H54 (cell line): ENCODE measurements around the gene RELCH.

ENCODE experiments used
- DNase-seq: peaks from one replicate; pipeline ENCODE4 v3.0.0; 2011; ENCODE audit warnings: low spot score, mixed read lengths; ENCODE audit not compliant: insufficient read length
- FAIRE-seq: peaks from 3 replicates; lab custom pipeline; 2011; peaks lifted over from hg19 to GRCh38; lab: Jason Lieb, UNC
- POLR2A ChIP-seq: IDR thresholded peaks from 2 replicates; pipeline ENCODE4 v1.6.1; 2011; ENCODE audit warnings: low read depth, mild to moderate bottlenecking, low read length

RELCH gene

DNA sequence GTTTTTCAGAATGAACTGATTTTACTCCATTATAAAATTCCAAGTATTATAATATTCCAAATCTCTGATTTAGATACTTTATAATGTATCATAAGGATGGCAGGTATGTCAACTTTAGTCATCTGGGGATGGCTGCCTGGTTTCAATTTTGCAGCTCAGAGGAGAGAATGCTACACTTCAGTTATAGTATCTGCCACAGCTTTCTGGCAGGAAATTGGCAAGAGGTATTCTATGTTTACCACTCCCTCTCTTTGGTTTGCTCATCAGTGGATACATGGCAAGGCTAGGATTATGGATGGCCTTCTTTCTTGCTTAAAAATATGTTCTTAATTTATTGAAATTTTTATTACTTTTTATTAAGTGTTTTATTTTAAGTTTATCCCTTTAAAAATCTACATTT lies 71.0 kb downstream of the RELCH start:
- FAIRE-seq, result no peak
- no peak for DNase-seq
- TF ChIP-seq POLR2A, result no peak

DNA sequence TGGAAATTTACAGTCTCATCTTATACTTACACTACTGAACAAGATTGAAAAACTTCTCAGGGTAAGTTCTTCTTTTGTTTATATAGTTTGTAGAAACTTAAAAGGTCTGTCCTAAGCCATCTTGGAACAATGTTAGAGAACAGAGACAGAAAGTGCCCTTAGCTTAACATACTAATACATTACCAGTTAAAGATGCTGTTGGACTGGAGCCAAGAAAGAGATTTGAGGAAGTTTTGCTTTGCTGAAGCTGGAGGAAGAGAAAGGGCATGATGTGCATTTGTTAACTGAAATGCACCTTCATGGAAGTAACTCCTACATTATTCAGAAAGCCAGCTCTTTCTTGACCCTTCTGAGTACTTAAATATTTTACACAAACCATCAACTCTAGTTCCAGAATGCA lies 71.6 kb downstream of the RELCH start:
- FAIRE-seq (no peak), DNase-seq (no peak)
- no peak for TF ChIP-seq POLR2A

DNA sequence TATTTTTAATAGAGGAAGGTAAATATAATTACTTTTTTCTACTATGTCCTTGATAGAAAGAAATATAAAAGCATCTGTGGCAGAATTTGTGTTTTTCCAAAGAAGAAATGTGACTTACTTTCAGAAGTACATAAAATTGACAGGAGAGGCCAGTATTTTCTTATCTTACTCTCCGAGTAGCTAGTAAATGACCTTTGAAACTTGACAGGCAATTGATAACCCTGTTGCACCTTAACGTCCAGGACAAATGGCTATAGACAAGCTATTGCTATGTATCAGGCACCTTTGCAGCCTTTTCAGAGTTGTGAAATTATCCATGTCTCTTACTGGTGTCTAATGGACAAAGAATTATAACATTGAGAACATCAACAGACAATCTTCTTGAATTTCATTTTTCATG lies 75.0 kb downstream of the RELCH start:
- FAIRE-seq, result no peak
- DNase-seq, result no peak
- no peak for TF ChIP-seq POLR2A

GRCh38 chr18:62264984-62265383 lies 77.9 kb downstream of the RELCH start:
- TF ChIP-seq POLR2A, result no peak
- DNase-seq (no peak), FAIRE-seq (no peak)

DNA sequence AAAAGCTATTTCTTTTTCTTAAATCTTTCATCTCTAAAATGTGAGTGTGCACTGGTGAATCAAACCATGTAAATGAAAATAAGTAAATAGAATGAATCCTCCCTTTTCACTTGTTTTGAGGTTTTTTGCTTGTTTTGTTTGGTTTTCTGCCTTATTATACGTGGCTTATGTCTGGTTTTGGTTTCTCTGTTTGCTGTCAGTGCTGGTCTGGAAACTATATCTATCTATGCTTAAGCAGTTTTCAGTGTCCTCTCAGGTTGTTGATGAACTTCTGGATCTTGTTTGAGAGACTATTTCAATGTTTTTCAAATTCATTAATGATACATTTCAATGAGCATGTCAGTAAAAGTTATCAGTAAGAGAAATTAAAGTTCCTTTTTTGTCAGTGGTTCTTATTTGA lies 90.0 kb downstream of the RELCH start:
- DNase-seq, result no peak
- no peak for TF ChIP-seq POLR2A
- no peak for FAIRE-seq

- FAIRE-seq (no peak), DNase-seq (no peak)
- TF ChIP-seq POLR2A, result no peak
Measured at GRCh38 chr18:62279561-62279960, 92.5 kb downstream of the RELCH start.

DNA sequence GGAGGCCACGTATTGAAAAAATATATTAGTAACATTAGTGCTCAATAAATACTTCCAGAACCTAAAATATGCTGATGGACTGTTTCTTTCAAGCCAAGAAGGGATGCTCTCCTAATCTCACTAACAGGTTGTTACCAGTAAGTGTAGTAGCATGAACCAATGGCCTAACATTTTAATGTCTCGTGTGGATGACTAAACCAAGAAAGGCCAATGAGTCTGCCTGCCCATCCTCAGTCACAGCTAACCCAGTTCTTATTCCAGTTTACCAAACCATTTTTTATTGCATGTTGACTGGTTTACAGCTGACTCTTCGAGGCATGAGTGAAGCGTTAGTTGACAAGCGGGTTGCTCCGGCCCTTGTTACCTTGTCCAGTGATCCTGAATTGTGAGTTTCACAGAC lies 93.0 kb downstream of the RELCH start:
- no peak for TF ChIP-seq POLR2A
- FAIRE-seq (no peak), DNase-seq (no peak)

DNA sequence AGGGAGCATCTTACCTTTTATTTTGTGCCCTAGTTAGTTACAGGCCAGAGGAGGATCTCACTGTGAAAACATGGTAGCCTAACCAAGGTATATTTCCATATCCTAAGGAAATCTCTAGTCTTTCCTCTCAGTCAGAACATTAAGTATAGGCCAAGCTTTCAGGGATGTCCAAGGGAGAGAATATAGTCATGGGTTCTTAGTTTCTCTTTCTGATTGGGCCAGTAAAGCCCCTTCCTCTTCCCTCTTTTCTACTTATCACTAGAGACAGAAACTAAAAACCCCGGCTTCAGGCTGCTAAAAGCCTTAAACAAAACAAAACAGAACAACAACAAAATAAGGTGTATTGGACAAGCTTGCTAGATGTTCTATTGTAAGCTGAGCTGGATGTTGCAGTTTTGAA lies 93.7 kb downstream of the RELCH start:
- no peak for DNase-seq
- no peak for FAIRE-seq
- no peak for TF ChIP-seq POLR2A

DNA sequence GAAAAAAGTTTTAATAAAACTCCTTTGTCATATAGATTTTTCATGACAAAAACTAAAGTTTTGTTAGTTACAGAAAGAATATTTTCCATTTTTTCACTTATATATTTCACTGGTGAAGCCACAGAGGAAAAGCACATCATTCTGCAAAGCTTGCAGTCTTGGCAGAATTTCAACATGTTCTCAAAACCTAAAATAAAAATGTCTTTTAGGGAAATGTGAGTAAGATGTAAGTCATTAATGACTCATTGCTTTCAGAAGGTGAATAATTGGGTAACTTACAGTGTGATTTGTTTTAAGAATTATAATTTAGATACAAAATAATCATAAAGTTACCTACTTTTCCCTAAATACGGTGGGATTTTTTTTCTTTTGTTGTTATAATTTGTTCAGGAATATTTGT lies 94.6 kb downstream of the RELCH start:
- FAIRE-seq (no peak), DNase-seq (no peak)
- TF ChIP-seq POLR2A, result no peak

DNA sequence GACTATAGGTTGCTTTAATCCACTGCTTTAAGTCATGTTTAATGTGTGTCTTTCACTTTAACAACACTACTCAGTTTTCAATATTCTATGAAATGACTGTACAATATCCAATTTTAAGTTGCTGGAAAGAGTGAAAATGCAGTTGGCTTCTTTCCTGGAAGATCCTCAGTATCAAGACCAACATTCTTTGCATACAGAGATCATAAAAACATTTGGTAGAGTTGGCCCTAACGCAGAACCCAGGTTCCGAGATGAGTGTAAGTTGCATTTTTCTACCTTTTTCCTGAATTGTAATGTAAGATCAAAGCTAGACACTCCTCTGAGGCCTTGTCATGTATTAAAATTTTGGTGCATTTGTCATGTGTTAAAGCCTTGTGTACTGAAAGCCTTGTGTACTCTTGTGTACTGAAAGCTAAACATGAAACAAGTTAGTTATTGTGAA lies 95.2 kb downstream of the RELCH start:
- FAIRE-seq (peak; percentile 23), DNase-seq (no peak)

GRCh38 chr18:62284637-62285036 lies 97.6 kb downstream of the RELCH start:
- TF ChIP-seq POLR2A, result no peak
- no peak for FAIRE-seq
- no peak for DNase-seq

More for the DNA sequence above, 95.2 kb downstream of the RELCH start:
- TF ChIP-seq POLR2A, result no peak

DNA sequence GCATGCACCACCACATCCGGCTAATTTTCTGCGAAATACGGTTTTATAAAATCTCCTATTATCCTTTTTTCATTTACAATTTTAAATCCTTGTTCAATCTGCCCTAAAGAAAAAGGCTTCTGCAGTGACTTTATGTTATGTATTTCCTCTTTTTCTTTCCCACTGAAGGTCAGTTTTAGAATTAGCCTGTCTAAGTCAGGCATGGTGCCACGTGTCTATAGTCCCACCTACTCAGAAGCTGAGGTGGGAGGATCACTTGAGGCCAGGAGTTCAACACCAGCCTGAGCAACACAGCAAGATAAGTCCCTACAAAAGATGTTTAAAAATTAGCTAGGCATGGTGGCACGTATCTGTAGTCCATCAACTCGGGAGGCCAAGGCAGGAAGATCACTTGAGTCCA lies 98.2 kb downstream of the RELCH start:
- no peak for FAIRE-seq
- no peak for DNase-seq
- no peak for TF ChIP-seq POLR2A

DNA sequence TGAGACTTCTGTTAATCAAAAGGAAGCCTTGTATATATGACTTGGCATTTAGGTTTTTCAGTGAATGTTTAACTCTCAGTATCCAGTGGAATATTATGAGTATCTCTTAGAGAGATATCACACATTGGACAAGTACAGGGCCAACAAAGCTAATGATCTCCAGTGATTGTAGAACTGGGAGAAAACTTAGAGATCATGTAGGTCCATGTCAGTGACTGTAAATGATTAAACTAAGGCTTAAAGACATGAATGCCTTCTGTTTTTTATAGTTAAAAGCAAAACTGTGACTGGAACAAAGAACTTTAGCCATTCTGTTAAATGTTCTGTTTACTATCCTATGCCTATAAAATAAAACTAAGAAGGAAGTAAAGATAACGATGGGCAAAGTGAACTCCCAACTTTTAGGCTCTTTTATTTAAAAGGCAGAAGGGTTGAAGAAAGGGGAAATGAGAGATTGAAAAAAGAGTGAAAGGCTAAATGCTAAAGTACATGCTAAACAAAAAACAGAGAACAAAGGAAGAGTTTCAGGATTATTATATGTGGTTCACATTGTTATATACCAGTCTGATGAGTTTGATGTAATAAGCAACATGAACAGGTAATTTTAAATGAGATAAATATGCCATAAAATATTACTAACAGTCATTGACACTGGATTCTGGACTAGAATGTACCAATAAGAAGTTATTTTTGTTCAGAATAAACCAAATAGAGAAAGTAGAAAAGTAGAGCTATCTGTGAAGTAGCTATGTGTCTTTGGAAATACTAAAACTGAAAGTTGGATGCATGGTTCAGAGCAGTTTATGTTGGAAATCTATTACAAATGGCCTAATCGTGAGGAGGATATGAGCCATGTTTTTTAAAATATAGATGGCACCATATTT lies 101.0 kb downstream of the RELCH start:
- TF ChIP-seq POLR2A, result no peak
- FAIRE-seq (no peak), DNase-seq (no peak)

DNA sequence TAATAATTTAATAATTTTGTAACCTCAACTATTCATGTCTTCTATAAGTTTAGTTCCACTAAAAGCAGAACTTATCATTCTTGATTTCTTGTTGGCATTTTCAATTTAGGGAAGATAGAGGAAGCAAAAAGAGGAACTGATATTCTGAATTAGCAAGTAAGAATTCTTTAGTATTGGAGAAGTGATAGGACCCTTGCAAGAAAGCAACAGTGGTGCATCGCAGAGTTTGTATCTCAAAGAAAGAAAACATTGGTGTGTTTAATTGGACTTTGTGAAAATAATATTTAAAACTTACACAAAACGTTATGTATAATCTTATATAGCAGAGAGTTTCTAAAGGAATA lies 101.6 kb downstream of the RELCH start:
- TF ChIP-seq POLR2A, result no peak
- no peak for DNase-seq
- no peak for FAIRE-seq

DNA sequence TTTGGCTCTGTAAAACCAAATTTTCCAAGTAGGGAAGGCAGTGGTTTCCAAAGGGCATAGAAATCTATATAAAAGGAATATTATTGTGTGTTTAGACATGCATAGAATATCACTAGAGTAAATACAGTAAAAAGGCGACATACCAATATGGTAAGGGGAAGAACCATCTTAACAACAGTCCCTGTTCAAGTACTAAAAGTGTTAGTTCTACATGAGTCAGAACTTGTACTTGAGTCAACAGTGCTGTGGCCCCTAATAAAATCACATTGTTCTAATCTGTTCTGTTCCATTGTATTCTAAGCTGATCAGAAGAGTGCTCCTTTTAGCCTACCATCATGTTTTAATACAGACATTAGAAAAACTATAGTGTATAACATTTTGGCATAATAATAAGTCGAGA lies 102.0 kb downstream of the RELCH start:
- FAIRE-seq, result no peak
- TF ChIP-seq POLR2A, result no peak
- no peak for DNase-seq
